HCT116 (cell line): ENCODE results near the gene SMAD2.

ENCODE experiments used
- EZH2phosphoT487 ChIP-seq: fragments of 200-600 bp; IDR thresholded peaks from 2 replicates; pipeline ENCODE4 v1.6.1; 2018; ENCODE audit warnings: antibody characterized with exemption, borderline replicate concordance
- JUND ChIP-seq: IDR thresholded peaks from 2 replicates; pipeline ENCODE4 v1.6.1; 2012
- POLR2A ChIP-seq: IDR thresholded peaks from 2 replicates; pipeline ENCODE4 v1.7.0; 2011; ENCODE audit warnings: borderline replicate concordance; ENCODE audit not compliant: insufficient read depth, insufficient read length; ENCODE audit errors: extremely low read depth
- POLR2AphosphoS5 ChIP-seq: IDR thresholded peaks from 2 replicates; pipeline ENCODE4 v1.6.1; 2011; ENCODE audit warnings: mild to moderate bottlenecking, low read depth, low read length, moderate library complexity
- RAD21 ChIP-seq: IDR thresholded peaks from 2 replicates; pipeline ENCODE4 v1.6.1; 2012; ENCODE audit warnings: low read depth, mild to moderate bottlenecking
- SIN3A ChIP-seq: IDR thresholded peaks from 2 replicates; pipeline ENCODE4 v1.6.1; 2012; ENCODE audit warnings: low read depth
- TCF7L2 ChIP-seq: IDR thresholded peaks from 2 replicates; pipeline ENCODE4 v1.7.0; 2011; ENCODE audit warnings: borderline replicate concordance, inconsistent platforms; ENCODE audit not compliant: insufficient read depth, insufficient read length; ENCODE audit errors: extremely low read depth
- YY1 ChIP-seq: IDR thresholded peaks from 2 replicates; pipeline ENCODE4 v1.6.1; 2011; ENCODE audit warnings: low read length, low read depth, moderate library complexity, mild to moderate bottlenecking; ENCODE audit not compliant: insufficient replicate concordance; ENCODE audit errors: extremely low read depth
- ZNF274 ChIP-seq: fragments of 200-500 bp; sonication (Bioruptor generic); IDR thresholded peaks from 2 replicates; pipeline ENCODE4 v1.6.1; 2014; ENCODE audit warnings: mild to moderate bottlenecking, low read depth, low read length, inconsistent platforms
- TF ChIP-seq, protein P1 (sequence below): IDR thresholded peaks from 2 replicates; pipeline ENCODE4 v1.6.1; 2011; ENCODE audit warnings: mild to moderate bottlenecking, low read length, moderate library complexity; ENCODE audit not compliant: insufficient replicate concordance; ENCODE audit errors: extremely low read depth
- TF ChIP-seq, protein P2 (sequence below), 3 experiments: fragments of 200-600 bp in 1 of 3; sonication (generic) in 1 of 3; IDR thresholded peaks in 2 of 3; conservative IDR thresholded peaks in 1 of 3; 2 replicates each; pipeline ENCODE4 v1.5.1; 2012 to 2017; ENCODE audit warnings: low read depth in 2 of 3, low read length in 2 of 3, antibody characterized with exemption in 1 of 3, borderline replicate concordance in 1 of 3, control low read depth in 1 of 3, mild to moderate bottlenecking in 1 of 3, mixed read lengths in 1 of 3, mixed run types in 1 of 3, moderate library complexity in 1 of 3; ENCODE audit not compliant: insufficient read depth in 1 of 3
- TF ChIP-seq, protein P3 (sequence below): IDR thresholded peaks from 2 replicates; pipeline ENCODE4 v1.6.1; 2012
- TF ChIP-seq, protein P4 (sequence below): IDR thresholded peaks from 2 replicates; pipeline ENCODE4 v1.6.1; 2012
- TF ChIP-seq, protein P5 (sequence below): IDR thresholded peaks from 2 replicates; pipeline ENCODE4 v1.6.1; 2012; ENCODE audit warnings: low read depth

DNA sequence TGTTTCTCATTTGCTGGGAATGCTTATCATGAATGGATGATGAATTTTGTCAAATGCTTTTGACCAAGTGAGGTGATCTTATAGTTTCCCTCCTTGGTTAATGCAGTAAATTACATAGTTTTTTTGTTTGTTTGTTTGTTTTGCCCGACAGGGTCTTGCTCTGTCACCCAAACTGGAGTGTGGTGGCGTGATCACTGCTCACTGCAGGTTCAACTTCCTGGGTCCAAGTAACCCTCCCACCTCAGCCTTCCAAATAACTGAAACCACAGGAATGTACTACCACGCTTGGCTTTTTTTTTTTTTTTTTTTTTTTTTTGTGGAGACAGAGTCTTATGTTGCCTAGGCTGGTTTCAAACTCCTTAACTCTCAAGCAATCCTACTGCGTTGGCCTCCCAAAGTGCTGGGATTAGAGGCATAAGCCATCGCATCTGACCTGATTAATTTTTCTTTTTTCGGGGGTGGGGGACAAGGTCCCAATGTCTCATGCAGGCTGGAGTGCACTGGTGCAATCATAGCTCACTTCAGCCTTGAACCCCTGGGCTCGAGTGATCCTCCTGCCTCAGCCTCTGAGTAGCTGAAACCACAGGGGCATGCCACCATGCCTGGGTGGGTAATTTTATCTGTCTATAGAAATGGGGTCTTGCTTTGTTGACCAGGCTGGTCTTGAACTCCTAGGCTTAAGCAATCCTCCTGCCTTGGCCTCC, 48.6 kb downstream of the SMAD2 start:
- TF ChIP-seq POLR2AphosphoS5, result no peak
- TF ChIP-seq POLR2A, result no peak
- TF ChIP-seq, protein P1, sequence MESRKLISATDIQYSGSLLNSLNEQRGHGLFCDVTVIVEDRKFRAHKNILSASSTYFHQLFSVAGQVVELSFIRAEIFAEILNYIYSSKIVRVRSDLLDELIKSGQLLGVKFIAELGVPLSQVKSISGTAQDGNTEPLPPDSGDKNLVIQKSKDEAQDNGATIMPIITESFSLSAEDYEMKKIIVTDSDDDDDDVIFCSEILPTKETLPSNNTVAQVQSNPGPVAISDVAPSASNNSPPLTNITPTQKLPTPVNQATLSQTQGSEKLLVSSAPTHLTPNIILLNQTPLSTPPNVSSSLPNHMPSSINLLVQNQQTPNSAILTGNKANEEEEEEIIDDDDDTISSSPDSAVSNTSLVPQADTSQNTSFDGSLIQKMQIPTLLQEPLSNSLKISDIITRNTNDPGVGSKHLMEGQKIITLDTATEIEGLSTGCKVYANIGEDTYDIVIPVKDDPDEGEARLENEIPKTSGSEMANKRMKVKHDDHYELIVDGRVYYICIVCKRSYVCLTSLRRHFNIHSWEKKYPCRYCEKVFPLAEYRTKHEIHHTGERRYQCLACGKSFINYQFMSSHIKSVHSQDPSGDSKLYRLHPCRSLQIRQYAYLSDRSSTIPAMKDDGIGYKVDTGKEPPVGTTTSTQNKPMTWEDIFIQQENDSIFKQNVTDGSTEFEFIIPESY, result no peak
- TF ChIP-seq, protein P2, sequence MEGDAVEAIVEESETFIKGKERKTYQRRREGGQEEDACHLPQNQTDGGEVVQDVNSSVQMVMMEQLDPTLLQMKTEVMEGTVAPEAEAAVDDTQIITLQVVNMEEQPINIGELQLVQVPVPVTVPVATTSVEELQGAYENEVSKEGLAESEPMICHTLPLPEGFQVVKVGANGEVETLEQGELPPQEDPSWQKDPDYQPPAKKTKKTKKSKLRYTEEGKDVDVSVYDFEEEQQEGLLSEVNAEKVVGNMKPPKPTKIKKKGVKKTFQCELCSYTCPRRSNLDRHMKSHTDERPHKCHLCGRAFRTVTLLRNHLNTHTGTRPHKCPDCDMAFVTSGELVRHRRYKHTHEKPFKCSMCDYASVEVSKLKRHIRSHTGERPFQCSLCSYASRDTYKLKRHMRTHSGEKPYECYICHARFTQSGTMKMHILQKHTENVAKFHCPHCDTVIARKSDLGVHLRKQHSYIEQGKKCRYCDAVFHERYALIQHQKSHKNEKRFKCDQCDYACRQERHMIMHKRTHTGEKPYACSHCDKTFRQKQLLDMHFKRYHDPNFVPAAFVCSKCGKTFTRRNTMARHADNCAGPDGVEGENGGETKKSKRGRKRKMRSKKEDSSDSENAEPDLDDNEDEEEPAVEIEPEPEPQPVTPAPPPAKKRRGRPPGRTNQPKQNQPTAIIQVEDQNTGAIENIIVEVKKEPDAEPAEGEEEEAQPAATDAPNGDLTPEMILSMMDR (IDR thresholded peaks at IDR 0.05 in 2 of 3, conservative IDR thresholded peaks at IDR 0.05 in 1 of 3; ENCODE audit: borderline replicate concordance in 1 of 3, insufficient read depth in 1 of 3, low read depth in 2 of 3, low read length in 2 of 3), result no peak
- TF ChIP-seq, protein P3, sequence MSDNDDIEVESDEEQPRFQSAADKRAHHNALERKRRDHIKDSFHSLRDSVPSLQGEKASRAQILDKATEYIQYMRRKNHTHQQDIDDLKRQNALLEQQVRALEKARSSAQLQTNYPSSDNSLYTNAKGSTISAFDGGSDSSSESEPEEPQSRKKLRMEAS, result no peak
- no peak for TF ChIP-seq RAD21
- TF ChIP-seq, protein P4, sequence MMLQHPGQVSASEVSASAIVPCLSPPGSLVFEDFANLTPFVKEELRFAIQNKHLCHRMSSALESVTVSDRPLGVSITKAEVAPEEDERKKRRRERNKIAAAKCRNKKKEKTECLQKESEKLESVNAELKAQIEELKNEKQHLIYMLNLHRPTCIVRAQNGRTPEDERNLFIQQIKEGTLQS, result no peak
- TF ChIP-seq, protein P5, sequence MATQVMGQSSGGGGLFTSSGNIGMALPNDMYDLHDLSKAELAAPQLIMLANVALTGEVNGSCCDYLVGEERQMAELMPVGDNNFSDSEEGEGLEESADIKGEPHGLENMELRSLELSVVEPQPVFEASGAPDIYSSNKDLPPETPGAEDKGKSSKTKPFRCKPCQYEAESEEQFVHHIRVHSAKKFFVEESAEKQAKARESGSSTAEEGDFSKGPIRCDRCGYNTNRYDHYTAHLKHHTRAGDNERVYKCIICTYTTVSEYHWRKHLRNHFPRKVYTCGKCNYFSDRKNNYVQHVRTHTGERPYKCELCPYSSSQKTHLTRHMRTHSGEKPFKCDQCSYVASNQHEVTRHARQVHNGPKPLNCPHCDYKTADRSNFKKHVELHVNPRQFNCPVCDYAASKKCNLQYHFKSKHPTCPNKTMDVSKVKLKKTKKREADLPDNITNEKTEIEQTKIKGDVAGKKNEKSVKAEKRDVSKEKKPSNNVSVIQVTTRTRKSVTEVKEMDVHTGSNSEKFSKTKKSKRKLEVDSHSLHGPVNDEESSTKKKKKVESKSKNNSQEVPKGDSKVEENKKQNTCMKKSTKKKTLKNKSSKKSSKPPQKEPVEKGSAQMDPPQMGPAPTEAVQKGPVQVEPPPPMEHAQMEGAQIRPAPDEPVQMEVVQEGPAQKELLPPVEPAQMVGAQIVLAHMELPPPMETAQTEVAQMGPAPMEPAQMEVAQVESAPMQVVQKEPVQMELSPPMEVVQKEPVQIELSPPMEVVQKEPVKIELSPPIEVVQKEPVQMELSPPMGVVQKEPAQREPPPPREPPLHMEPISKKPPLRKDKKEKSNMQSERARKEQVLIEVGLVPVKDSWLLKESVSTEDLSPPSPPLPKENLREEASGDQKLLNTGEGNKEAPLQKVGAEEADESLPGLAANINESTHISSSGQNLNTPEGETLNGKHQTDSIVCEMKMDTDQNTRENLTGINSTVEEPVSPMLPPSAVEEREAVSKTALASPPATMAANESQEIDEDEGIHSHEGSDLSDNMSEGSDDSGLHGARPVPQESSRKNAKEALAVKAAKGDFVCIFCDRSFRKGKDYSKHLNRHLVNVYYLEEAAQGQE, result no peak
- TF ChIP-seq ZNF274, result no peak
- no peak for TF ChIP-seq TCF7L2
- no peak for TF ChIP-seq SIN3A
- TF ChIP-seq JUND, result no peak
- no peak for TF ChIP-seq EZH2phosphoT487
- no peak for TF ChIP-seq YY1
